ENCODE measurements around the gene TXNDC2. TPM values are rescaled to one million over a fixed set of nuclear protein-coding genes. Genes with fewer than 3 reads are reported as not detected.
"Not testable (repeated sequence)": the region's sequence is repeated elsewhere in the genome, so short reads cannot be mapped to it uniquely, and the experiment has no call there.

The TXNDC2 gene
- total and polyA plus RNA-seq, 4 donors, result 0.21 to 0.65 TPM; not detected in 2

GRCh38 chr18:9857479-9857998 lies 28.2 kb upstream of the TXNDC2 start:
- H3K9me3 ChIP-seq (ENCODE audit: control insufficient read depth, low read length); H3K4me1 ChIP-seq (ENCODE audit: control insufficient read depth in 1 of 2, insufficient read depth in 2 of 2, low read length in 2 of 2); H3K27ac ChIP-seq (ENCODE audit: low read depth in 1 of 2, low read length in 2 of 2); ATAC-seq (ENCODE audit: low FRiP score); DNase-seq; H3K27me3 ChIP-seq (ENCODE audit: control insufficient read depth in 1 of 2, insufficient read depth in 2 of 2, low read length in 1 of 2); intact Hi-C loops (cut with DNase I); H3K4me3 ChIP-seq (ENCODE audit: low read length in 2 of 2): not testable (repeated sequence)
- H3K36me3 ChIP-seq (ENCODE audit: control insufficient read depth in 1 of 2, insufficient read depth in 2 of 2, low read length in 1 of 2), result peaks cover 0 to 11% of the 10 kb centered on the region in 2 donors
- 97 to 100% methylated on average over 4 of the region's 4 CpGs for WGBS, 2 donors

GRCh38 chr18:9858642-9859041 lies 27.1 kb upstream of the TXNDC2 start:
- Histone ChIP-seq H3K36me3 (ENCODE audit: control insufficient read depth in 1 of 2, insufficient read depth in 2 of 2, low read length in 1 of 2) (peaks cover 0 to 11% of the 10 kb centered on the region in 2 donors), H3K4me1 (ENCODE audit: control insufficient read depth in 1 of 2, insufficient read depth in 2 of 2, low read length in 2 of 2) (no peaks in the 10 kb centered on the region), H3K9me3 (ENCODE audit: control insufficient read depth, low read length) (no peaks in the 10 kb centered on the region), H3K4me3 (ENCODE audit: low read length in 2 of 2) (no peak overlapping the region), H3K27ac (ENCODE audit: low read depth in 1 of 2, low read length in 2 of 2) (no peak overlapping the region), H3K27me3 (ENCODE audit: control insufficient read depth in 1 of 2, insufficient read depth in 2 of 2, low read length in 1 of 2) (no peaks in the 10 kb centered on the region)
- 95 to 99% methylated on average over 5 of the region's 5 CpGs for WGBS, 2 donors
- DNase-seq (no peak), ATAC-seq (ENCODE audit: low FRiP score) (no peak)
- intact Hi-C loops (cut with DNase I), result no loop called here

- WGBS, 2 donors, result 97 to 98% methylated on average over 7 of the region's 7 CpGs
- H3K4me1 ChIP-seq (ENCODE audit: control insufficient read depth in 1 of 2, insufficient read depth in 2 of 2, low read length in 2 of 2), result no peaks in the 10 kb centered on the region
- no peak for DNase-seq
- ATAC-seq (ENCODE audit: low FRiP score), result no peak
- peaks cover 0 to 11% of the 10 kb centered on the region in 2 donors for H3K36me3 ChIP-seq (ENCODE audit: control insufficient read depth in 1 of 2, insufficient read depth in 2 of 2, low read length in 1 of 2)
- no peak overlapping the region for H3K27ac ChIP-seq (ENCODE audit: low read depth in 1 of 2, low read length in 2 of 2)
- intact Hi-C loops (cut with DNase I), result no loop called here
- H3K9me3 ChIP-seq (ENCODE audit: control insufficient read depth, low read length), result no peaks in the 10 kb centered on the region
- H3K27me3 ChIP-seq (ENCODE audit: control insufficient read depth in 1 of 2, insufficient read depth in 2 of 2, low read length in 1 of 2), result no peaks in the 10 kb centered on the region
- no peak overlapping the region for H3K4me3 ChIP-seq (ENCODE audit: low read length in 2 of 2)
Measured at GRCh38 chr18:9859232-9859631, 26.5 kb upstream of the TXNDC2 start.

GRCh38 chr18:9860682-9861081 lies 25.1 kb upstream of the TXNDC2 start:
- intact Hi-C loops (cut with DNase I), result no loop called here
- H3K27ac ChIP-seq (ENCODE audit: low read depth in 1 of 2, low read length in 2 of 2), result no peak overlapping the region
- no peak overlapping the region for H3K4me3 ChIP-seq (ENCODE audit: low read length in 2 of 2)
- no peaks in the 10 kb centered on the region for H3K27me3 ChIP-seq (ENCODE audit: control insufficient read depth in 1 of 2, insufficient read depth in 2 of 2, low read length in 1 of 2)
- 49 to 98% methylated on average over 4 of the region's 4 CpGs for WGBS, 2 donors
- H3K4me1 ChIP-seq (ENCODE audit: control insufficient read depth in 1 of 2, insufficient read depth in 2 of 2, low read length in 2 of 2), result no peaks in the 10 kb centered on the region
- ATAC-seq (ENCODE audit: low FRiP score) (no peak), DNase-seq (no peak)
- no peaks in the 10 kb centered on the region for H3K9me3 ChIP-seq (ENCODE audit: control insufficient read depth, low read length)
- peaks cover 0 to 11% of the 10 kb centered on the region in 2 donors for H3K36me3 ChIP-seq (ENCODE audit: control insufficient read depth in 1 of 2, insufficient read depth in 2 of 2, low read length in 1 of 2)

GRCh38 chr18:9861157-9861556 lies 24.6 kb upstream of the TXNDC2 start:
- Histone ChIP-seq H3K9me3 (ENCODE audit: control insufficient read depth, low read length) (no peaks in the 10 kb centered on the region), H3K27me3 (ENCODE audit: control insufficient read depth in 1 of 2, insufficient read depth in 2 of 2, low read length in 1 of 2) (no peaks in the 10 kb centered on the region), H3K4me3 (ENCODE audit: low read length in 2 of 2) (no peak overlapping the region), H3K36me3 (ENCODE audit: control insufficient read depth in 1 of 2, insufficient read depth in 2 of 2, low read length in 1 of 2) (peaks cover 0 to 11% of the 10 kb centered on the region in 2 donors), H3K27ac (ENCODE audit: low read depth in 1 of 2, low read length in 2 of 2) (no peak overlapping the region), H3K4me1 (ENCODE audit: control insufficient read depth in 1 of 2, insufficient read depth in 2 of 2, low read length in 2 of 2) (no peaks in the 10 kb centered on the region)
- intact Hi-C loops (cut with DNase I), result no loop called here
- ATAC-seq (ENCODE audit: low FRiP score) (no peak), DNase-seq (no peak)

GRCh38 chr18:9861933-9862332 lies 23.8 kb upstream of the TXNDC2 start:
- no peak overlapping the region for H3K4me3 ChIP-seq (ENCODE audit: low read length in 2 of 2)
- 79 to 84% methylated on average over 4 of the region's 4 CpGs for WGBS, 2 donors
- peaks cover 0 to 11% of the 10 kb centered on the region in 2 donors for H3K36me3 ChIP-seq (ENCODE audit: control insufficient read depth in 1 of 2, insufficient read depth in 2 of 2, low read length in 1 of 2)
- H3K27ac ChIP-seq (ENCODE audit: low read depth in 1 of 2, low read length in 2 of 2), result no peak overlapping the region
- H3K27me3 ChIP-seq (ENCODE audit: control insufficient read depth in 1 of 2, insufficient read depth in 2 of 2, low read length in 1 of 2), result no peaks in the 10 kb centered on the region
- ATAC-seq (ENCODE audit: low FRiP score) (no peak), DNase-seq (no peak)
- no peaks in the 10 kb centered on the region for H3K9me3 ChIP-seq (ENCODE audit: control insufficient read depth, low read length)
- no peaks in the 10 kb centered on the region for H3K4me1 ChIP-seq (ENCODE audit: control insufficient read depth in 1 of 2, insufficient read depth in 2 of 2, low read length in 2 of 2)
- intact Hi-C loops (cut with DNase I), result no loop called here

- no peak for ATAC-seq (ENCODE audit: low FRiP score)
- Histone ChIP-seq H3K9me3 (ENCODE audit: control insufficient read depth, low read length) (no peaks in the 10 kb centered on the region), H3K4me3 (ENCODE audit: low read length in 2 of 2) (no peak overlapping the region), H3K27me3 (ENCODE audit: control insufficient read depth in 1 of 2, insufficient read depth in 2 of 2, low read length in 1 of 2) (no peaks in the 10 kb centered on the region), H3K36me3 (ENCODE audit: control insufficient read depth in 1 of 2, insufficient read depth in 2 of 2, low read length in 1 of 2) (peaks cover 0 to 11% of the 10 kb centered on the region in 2 donors), H3K4me1 (ENCODE audit: control insufficient read depth in 1 of 2, insufficient read depth in 2 of 2, low read length in 2 of 2) (no peaks in the 10 kb centered on the region), H3K27ac (ENCODE audit: low read depth in 1 of 2, low read length in 2 of 2) (no peak overlapping the region)
- 63 to 75% methylated on average over 3 of the region's 3 CpGs for WGBS, 2 donors
- DNase-seq, result no peak
- intact Hi-C loops (cut with DNase I), result no loop called here
Measured at GRCh38 chr18:9862686-9863085, 23.1 kb upstream of the TXNDC2 start.

GRCh38 chr18:9863282-9863681 lies 22.5 kb upstream of the TXNDC2 start:
- intact Hi-C loops (cut with DNase I), result no loop called here
- DNase-seq (no peak), ATAC-seq (ENCODE audit: low FRiP score) (no peak)
- Histone ChIP-seq H3K4me3 (ENCODE audit: low read length in 2 of 2) (no peak overlapping the region), H3K27me3 (ENCODE audit: control insufficient read depth in 1 of 2, insufficient read depth in 2 of 2, low read length in 1 of 2) (no peaks in the 10 kb centered on the region), H3K27ac (ENCODE audit: low read depth in 1 of 2, low read length in 2 of 2) (no peak overlapping the region), H3K9me3 (ENCODE audit: control insufficient read depth, low read length) (no peaks in the 10 kb centered on the region), H3K4me1 (ENCODE audit: control insufficient read depth in 1 of 2, insufficient read depth in 2 of 2, low read length in 2 of 2) (no peaks in the 10 kb centered on the region), H3K36me3 (ENCODE audit: control insufficient read depth in 1 of 2, insufficient read depth in 2 of 2, low read length in 1 of 2) (peaks cover 0 to 11% of the 10 kb centered on the region in 2 donors)
- WGBS, 2 donors, result 40 to 92% methylated on average over 2 of the region's 2 CpGs

- WGBS, 2 donors, result 95 to 96% methylated on average over 7 of the region's 7 CpGs
- no peaks in the 10 kb centered on the region for H3K9me3 ChIP-seq (ENCODE audit: control insufficient read depth, low read length)
- H3K27me3 ChIP-seq (ENCODE audit: control insufficient read depth in 1 of 2, insufficient read depth in 2 of 2, low read length in 1 of 2), result no peaks in the 10 kb centered on the region
- intact Hi-C loops (cut with DNase I), result no loop called here
- no peak overlapping the region for H3K27ac ChIP-seq (ENCODE audit: low read depth in 1 of 2, low read length in 2 of 2)
- H3K36me3 ChIP-seq (ENCODE audit: control insufficient read depth in 1 of 2, insufficient read depth in 2 of 2, low read length in 1 of 2), result peaks cover 0 to 5% of the 10 kb centered on the region in 2 donors
- H3K4me1 ChIP-seq (ENCODE audit: control insufficient read depth in 1 of 2, insufficient read depth in 2 of 2, low read length in 2 of 2), result no peaks in the 10 kb centered on the region
- ATAC-seq (ENCODE audit: low FRiP score), result no peak
- H3K4me3 ChIP-seq (ENCODE audit: low read length in 2 of 2), result no peak overlapping the region
- no peak for DNase-seq
Measured at GRCh38 chr18:9865764-9866490, 19.8 kb upstream of the TXNDC2 start.
